NCI-H774 (cell line): ENCODE measurements around the gene SLC24A4.

Experiments
- DNase-seq: peaks from one replicate; lab custom pipeline; 2025; lab: John Stamatoyannopoulos, UW

Gene SLC24A4

GRCh38 chr14:92368001-92368400 lies 45.0 kb downstream of the SLC24A4 start:
- DNase-seq = no peak

DNA sequence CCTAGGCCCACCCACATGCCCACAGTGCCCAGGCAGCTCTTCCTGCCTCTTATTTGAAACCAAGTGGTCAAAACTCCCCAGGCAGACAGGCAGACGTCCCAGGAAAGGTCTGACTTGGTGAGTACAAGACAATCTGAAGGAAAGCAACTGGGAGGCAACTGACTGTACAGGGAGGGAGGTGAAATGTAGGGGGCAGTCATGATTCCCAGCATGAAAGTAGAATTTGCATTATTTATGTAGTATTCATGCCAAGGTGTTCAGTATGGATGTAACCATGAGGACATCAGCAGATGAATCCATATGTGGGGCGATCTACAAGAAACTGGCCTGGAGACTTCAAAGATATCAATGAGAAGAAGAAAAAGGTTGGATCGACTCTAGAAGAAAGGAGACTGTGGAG lies 46.1 kb downstream of the SLC24A4 start:
- no peak for DNase-seq

GRCh38 chr14:92372230-92372629 lies 49.3 kb downstream of the SLC24A4 start:
- no peak for DNase-seq

DNA sequence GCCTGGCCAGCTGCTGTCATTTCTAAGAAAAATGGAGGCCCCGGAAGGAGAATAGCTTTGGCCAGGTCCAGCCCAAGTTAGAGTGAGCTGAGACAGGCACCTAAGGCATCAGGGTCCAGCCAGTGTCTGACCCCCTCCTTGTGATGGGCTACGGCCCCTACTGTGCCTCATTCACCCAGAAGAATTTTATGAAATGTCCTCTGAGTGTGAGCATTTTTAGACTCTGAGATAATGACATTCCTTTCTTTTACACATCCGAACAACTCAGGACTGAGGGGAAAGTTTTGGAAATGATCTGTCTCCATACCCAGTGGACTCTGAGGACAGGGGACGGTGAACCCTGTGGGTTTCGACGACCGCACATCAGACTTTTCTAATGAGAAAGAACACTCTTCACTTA lies 50.4 kb downstream of the SLC24A4 start:
- DNase-seq = no peak

DNA sequence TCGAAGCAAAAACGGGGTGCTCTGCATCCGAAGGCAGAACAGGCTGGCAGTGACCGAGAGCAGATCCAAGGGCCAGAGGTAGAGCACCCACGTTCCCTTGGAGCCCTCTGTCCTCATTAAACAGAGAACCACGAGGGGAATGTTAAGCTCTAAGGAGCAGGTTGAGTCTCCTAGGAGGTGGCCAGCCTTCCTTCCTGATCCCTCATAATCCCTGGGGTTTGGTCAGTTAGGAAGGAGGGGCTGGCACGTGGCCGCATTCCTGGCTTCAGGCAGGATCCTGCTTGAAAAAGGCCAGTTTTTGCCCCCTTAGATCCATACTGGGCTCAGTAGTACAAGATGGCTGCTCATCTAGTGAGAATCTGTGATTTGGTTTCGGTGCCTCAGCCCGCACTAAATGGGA lies 57.2 kb downstream of the SLC24A4 start:
- no peak for DNase-seq

GRCh38 chr14:92380582-92380981 lies 57.6 kb downstream of the SLC24A4 start:
- no peak for DNase-seq

DNA sequence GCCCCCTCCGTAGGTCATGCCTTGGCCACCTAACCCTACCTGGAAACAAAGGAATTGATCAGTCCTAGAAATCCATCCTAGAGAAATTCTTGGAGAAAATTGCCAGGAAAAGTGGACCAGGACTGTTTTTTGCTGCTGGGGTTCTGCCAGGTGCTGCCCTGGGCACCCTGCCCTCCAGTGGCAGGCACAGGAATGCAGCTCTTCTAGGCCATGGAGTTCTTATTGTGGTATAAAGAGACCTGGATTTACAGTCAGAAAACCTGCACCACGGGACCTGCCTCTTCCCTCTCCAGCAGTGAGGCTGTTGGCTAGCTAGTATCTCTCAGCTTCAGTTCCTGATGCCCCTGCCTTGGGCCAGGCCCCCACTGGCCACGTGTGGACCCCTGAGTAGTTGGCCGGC lies 59.7 kb downstream of the SLC24A4 start:
- DNase-seq = no peak

DNA sequence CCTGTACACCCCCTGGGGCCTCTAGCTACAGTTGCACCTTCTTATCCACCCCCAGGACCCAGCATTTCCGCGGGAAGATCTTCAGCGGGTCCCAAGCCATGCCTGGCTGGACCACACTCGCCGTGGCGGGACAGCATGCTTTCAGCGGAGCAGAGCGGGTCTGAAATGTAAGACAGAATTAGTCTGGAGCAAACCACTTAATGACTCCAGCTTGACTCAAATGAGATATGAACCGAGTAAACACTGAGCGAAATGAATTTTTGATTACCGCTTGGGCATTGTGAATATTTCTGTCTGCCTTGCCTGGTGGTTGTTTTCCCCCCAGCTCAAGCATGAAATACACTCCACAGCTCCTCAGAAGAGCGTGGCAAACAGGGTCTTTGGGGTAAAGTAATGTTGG lies 60.8 kb downstream of the SLC24A4 start:
- no peak for DNase-seq

GRCh38 chr14:92384461-92385133 lies 61.6 kb downstream of the SLC24A4 start:
- no peak for DNase-seq

DNA sequence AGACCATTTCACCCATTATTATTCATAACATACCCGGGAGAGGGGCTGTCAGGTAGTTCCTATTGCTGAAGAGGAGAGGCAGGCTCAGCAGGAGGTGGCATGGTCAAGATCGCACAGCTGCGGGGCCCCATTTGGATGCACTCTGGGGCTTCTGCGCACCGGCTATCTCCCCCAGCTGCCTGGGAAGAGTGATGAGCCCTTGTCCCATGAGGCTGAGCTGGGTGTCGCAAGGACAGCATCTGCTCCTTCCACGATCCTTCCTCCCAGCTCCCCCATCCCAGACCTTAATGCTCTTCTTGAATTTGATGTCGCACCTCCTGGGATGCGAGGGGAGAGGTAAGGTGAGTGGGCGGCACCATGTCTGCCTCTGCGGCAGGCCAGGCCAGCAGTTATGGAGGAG lies 62.6 kb downstream of the SLC24A4 start:
- no peak for DNase-seq

- no peak for DNase-seq
Observed at GRCh38 chr14:92386165-92386564, 63.2 kb downstream of the SLC24A4 start.

DNA sequence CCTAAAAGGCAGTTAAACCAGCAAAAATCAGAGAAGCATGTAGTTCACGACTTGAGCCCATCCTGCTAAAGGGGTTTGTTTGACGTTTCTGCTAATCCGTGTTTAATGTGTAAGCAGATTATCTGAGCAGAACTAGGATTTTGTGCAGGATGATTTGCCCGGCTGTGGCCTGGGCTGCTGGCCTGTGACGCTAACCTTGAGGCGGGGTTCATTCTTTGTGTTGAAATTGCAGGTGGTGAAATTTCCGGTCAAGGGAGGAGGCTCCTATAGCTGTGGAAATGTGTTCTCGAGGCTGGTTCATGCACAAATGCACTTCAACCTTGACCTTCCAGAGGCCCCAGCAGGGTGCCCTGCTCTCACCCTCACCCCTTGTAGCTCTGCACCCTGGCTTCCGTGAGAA lies 63.7 kb downstream of the SLC24A4 start:
- no peak for DNase-seq

- DNase-seq = no peak
Observed at GRCh38 chr14:92387578-92387977, 64.6 kb downstream of the SLC24A4 start.

DNA sequence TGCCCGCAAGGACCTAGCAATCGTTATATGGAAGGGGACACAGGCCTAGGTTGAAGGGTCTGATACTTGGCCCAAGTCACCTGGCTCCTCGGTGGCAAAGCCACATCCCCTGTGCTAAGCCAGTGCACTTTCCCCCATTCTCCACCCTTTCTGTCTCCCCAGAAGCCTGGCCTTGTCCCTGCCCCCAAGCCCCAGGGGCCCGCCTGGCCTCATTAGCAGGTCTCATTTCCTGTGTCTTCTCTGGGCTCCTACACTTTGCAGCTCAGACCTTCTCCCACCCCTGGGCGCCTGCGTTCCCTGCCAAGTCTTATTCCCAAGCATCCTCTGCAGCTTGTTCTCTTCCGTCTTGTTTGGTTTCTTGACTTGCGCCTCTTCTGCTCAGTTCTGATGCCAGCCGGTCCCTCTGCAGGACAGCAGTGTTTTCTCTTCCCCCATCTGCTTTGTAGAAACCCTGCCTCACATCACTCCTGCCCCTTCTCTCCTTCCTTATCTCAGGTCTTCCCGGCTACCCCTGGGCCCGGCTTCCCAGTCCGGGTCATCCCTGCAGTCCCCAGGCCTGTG lies 66.7 kb downstream of the SLC24A4 start:
- no peak for DNase-seq

GRCh38 chr14:92391726-92392125 lies 68.8 kb downstream of the SLC24A4 start:
- DNase-seq = no peak

GRCh38 chr14:92392711-92393110 lies 69.7 kb downstream of the SLC24A4 start:
- no peak for DNase-seq

DNA sequence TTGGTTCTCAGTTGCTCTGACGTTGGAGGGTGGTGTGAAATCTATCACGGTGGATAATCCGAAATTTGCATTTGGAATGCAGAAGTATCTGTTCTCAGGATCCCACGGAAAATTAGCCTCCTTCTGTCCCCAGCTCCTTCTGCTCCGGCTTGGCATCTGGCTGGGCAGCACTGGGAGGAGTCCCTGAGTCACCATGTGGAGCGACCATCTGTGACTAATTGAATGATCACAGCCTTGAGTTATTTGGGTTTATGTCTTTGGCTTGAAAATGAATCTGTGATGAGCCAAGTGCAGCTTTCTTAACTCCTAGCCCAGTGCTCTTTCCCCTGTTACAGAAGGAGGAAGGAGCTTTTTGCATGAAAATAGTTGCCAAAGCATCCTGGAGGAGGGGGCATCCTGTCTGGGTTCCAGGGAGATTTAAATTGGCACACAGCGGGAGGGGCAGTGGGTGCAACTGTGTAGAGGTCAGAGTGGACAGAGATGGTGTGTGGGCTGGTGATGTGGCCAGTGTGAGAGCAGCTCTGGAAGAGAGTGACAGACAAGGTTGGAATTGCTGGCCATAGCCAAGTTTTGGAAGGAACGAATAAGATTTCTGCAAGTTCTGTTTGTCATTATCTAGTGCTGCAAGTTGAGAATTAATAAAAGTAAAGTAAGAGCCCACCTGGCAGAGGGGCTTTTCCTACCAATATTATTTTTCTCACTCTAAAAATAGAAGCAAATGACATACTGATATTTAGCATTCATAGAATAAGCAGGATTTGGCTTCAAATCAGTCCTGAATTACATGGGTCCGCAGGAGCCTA lies 74.4 kb downstream of the SLC24A4 start:
- DNase-seq = no peak

GRCh38 chr14:92397953-92398564 lies 75.1 kb downstream of the SLC24A4 start:
- DNase-seq = no peak

DNA sequence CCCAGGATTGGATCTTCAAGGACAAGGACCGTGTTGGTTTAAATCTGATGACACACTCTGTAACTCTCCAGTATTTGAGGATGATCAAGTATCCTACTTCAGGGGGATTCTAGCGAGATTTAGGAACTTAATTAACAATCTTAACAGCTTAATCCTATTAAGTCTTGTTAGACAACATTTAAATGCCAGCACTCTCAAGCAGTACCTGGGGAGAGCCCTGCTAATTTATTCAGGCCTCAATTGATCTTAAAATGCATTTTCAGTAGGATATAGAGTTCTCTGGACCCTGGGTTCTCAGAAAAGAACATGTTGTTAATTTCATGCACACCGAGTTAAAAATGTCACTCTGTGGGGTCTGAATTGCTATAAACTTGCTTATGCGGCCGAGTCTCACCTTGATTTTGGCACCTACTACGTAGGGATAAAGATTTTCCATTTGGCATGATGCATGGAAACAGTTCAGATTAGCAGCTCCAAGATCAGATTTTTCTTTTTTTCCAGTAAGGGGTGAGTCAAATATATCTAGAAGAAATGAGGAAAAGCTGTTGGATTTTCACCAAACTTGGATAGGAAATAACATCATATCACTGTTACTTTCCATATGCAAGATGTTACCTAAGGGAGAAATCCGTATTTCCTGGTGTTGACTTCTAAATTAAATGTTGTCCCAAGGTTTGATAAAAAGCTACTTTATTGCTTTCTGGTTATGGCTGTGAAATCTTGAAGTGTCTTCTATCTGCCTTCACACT lies 76.1 kb downstream of the SLC24A4 start:
- no peak for DNase-seq

DNA sequence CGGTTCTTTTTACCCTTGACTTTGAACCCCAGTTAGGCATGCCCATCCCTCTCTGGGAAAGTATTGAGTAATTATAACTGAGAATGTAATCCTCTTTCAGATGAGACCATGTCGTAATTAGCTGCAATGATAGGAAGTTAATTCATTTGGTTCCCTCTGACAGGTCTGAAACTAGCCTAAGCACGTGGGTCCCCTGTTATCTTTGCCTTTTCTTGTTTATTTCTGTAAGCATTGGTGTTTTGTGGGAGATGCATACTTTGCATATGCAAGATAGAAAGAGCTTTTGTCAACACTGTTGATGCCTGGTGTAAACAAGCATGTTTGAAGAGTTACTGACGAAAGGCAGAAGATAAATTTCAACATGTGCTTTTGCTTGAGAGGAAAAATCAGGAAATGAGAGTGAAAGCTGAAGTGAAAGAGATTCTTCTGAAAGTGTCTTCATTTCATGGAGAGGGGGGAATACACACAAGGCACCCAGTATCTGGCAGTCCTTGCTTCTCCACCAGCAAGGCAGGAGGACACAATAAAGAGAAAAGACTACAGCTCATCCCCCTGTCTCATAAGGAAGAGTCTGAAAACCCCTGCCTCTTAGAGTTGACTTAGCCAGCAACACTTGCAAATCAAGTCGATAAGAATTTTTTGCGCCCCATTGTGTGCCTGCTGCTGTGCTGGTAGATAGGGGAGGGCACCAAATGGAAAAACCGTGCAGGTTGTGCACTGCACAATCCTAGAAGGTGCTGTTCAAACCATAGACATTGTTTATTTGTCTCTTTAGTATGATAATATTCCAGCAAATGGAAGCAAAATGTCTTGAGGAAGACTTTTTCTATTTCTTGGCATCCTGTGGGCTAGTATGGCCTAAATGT lies 77.8 kb downstream of the SLC24A4 start:
- DNase-seq = no peak

GRCh38 chr14:92401561-92401960 lies 78.6 kb downstream of the SLC24A4 start:
- no peak for DNase-seq
